ENCODE data around the gene ZSWIM8.

GRCh38 chr10:73823391-73823790 lies 38.0 kb downstream of the ZSWIM8 start:
- no peak for TF ChIP-seq CTCF (IDR thresholded peaks at IDR 0.05 in 4 of 5, conservative IDR thresholded peaks at IDR 0.05 in 1 of 5)
- no peak for TF ChIP-seq POLR2A (IDR thresholded peaks at IDR 0.05)

All from gastrocnemius medialis (tissue), 4 donors.